Measurements from ENCODE around the gene SLIT3.

DNA sequence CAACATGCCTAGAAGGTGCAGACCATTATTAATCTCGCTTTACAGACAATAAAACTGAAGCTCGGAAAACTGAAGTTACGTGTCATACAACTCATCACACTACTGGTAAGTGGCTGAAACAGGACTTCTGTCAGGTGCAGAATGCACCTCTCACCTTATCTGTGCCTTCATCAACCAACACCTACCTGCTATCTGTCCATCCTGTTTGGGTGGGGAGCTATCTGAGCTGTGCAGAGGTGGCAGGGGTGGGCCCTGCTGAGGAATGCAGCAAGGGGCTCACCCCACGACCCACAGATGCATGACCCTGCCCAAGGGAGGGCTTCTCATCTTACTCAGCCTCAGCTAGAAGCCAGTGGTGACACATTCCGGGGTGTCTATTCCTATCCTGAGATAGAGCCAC lies 81.6 kb downstream of the SLIT3 start:
- TF ChIP-seq, protein P1, sequence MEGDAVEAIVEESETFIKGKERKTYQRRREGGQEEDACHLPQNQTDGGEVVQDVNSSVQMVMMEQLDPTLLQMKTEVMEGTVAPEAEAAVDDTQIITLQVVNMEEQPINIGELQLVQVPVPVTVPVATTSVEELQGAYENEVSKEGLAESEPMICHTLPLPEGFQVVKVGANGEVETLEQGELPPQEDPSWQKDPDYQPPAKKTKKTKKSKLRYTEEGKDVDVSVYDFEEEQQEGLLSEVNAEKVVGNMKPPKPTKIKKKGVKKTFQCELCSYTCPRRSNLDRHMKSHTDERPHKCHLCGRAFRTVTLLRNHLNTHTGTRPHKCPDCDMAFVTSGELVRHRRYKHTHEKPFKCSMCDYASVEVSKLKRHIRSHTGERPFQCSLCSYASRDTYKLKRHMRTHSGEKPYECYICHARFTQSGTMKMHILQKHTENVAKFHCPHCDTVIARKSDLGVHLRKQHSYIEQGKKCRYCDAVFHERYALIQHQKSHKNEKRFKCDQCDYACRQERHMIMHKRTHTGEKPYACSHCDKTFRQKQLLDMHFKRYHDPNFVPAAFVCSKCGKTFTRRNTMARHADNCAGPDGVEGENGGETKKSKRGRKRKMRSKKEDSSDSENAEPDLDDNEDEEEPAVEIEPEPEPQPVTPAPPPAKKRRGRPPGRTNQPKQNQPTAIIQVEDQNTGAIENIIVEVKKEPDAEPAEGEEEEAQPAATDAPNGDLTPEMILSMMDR (IDR thresholded peaks at IDR 0.05), result no peak
- no peak for TF ChIP-seq POLR2A (IDR thresholded peaks at IDR 0.05)
